Body of pancreas (tissue), 4 donors: ENCODE results near the gene RARA. TPM values are rescaled to one million over a fixed set of nuclear protein-coding genes. Genes with fewer than 3 reads are reported as not detected.

Experiments
- ATAC-seq: fragments of 150-250 bp; one replicate; pipeline ENCODE4 v1.9.1; 2016
- DNase-seq, 4 donors: peaks; one replicate each; pipeline ENCODE4 v3.0.0-alpha.2; 2019
- H3K27ac ChIP-seq, 4 donors: fragments of 200-600 bp; sonication (generic); 1 replicate in 3 of 4; 2 replicates in 1 of 4; pipeline versions ENCODE4 v1.5.1 to v1.6.1; 2016 to 2019; ENCODE audit warnings: mild to moderate bottlenecking in 1 of 4, mixed read lengths in 1 of 4, moderate library complexity in 1 of 4
- H3K27me3 ChIP-seq, 2 donors: fragments of 200-600 bp; sonication (generic); one replicate each; pipeline ENCODE4 v1.6.0; 2016; ENCODE audit warnings: mild to moderate bottlenecking in 1 of 2
- H3K36me3 ChIP-seq, 2 donors: fragments of 200-600 bp; sonication (generic); replicated peaks in 1 of 2; 2 replicates each; pipeline ENCODE4 v1.5.1; 2016; ENCODE audit warnings: low read depth in 2 of 2; ENCODE audit not compliant: insufficient read depth in 1 of 2
- H3K4me1 ChIP-seq: fragments of 200-600 bp; sonication (generic); one replicate; pipeline ENCODE4 v1.6.0; 2016
- H3K4me3 ChIP-seq, 2 donors: fragments of 200-600 bp; sonication (generic); 1 replicate in 1 of 2; 2 replicates in 1 of 2; pipeline ENCODE4 v1.5.1; 2016 to 2019
- H3K9me3 ChIP-seq, 3 donors: fragments of 200-600 bp; sonication (generic); 1 replicate in 2 of 3; 2 replicates in 1 of 3; pipeline ENCODE4 v1.5.1; 2016
- POLR2A ChIP-seq, 3 donors: fragments of 450-650 bp; IDR thresholded peaks; one replicate each; pipeline ENCODE4 v1.6.1; 2016; ENCODE audit warnings: antibody characterized with exemption in 3 of 3, mild to moderate bottlenecking in 2 of 3
- WGBS, 2 donors: methylation state at CpG; one replicate each; pipeline ENCODE4 v1.1.5; 2017; 5-methylcytosine and 5-hydroxymethylcytosine counted together
- intact Hi-C: fragments of 100-400 bp; cut with DNase I; formaldehyde crosslinking; loops from one replicate; pipeline ENCODE4 v1.15.1; 2023
- total RNA-seq, 2 donors: library from RNA; depleted of rRNA; stranded (reverse); fragments of >200 nt; gene quantifications; one replicate each; pipeline ENCODE4 v1.1.0, GENCODE V29; 2016
- TF ChIP-seq, protein P1 (sequence below), 7 experiments: fragments of 450-650 bp in 4 of 7; fragments of 200-600 bp in 3 of 7; sonication (generic) in 3 of 7; IDR thresholded peaks; one replicate each; pipeline ENCODE4 v1.5.1; 2016 to 2019; ENCODE audit warnings: antibody characterized with exemption in 7 of 7

RARA gene
- total RNA-seq, 2 donors from 2014 or later: 11.4 to 13.8 TPM

DNA sequence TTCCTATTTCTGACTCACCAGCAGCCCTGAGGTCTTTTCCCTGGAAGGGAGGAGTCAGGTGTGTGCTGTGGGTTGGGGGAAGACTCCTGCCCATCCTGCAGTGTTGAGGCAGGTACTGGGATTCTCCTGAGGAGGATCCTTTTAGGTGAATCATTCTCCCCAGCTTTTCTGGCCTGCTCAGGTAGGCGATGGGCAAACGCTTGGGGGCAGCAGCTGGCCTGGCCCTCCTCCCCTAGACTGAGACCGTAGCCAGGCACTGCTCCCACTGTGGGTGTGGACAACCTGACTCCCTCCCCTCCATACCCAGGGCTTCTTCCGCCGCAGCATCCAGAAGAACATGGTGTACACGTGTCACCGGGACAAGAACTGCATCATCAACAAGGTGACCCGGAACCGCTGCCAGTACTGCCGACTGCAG, 40.5 kb downstream of the RARA start:
- peaks cover 48% of the 10 kb centered on the region for H3K4me1 ChIP-seq
- no peak for DNase-seq

DNA sequence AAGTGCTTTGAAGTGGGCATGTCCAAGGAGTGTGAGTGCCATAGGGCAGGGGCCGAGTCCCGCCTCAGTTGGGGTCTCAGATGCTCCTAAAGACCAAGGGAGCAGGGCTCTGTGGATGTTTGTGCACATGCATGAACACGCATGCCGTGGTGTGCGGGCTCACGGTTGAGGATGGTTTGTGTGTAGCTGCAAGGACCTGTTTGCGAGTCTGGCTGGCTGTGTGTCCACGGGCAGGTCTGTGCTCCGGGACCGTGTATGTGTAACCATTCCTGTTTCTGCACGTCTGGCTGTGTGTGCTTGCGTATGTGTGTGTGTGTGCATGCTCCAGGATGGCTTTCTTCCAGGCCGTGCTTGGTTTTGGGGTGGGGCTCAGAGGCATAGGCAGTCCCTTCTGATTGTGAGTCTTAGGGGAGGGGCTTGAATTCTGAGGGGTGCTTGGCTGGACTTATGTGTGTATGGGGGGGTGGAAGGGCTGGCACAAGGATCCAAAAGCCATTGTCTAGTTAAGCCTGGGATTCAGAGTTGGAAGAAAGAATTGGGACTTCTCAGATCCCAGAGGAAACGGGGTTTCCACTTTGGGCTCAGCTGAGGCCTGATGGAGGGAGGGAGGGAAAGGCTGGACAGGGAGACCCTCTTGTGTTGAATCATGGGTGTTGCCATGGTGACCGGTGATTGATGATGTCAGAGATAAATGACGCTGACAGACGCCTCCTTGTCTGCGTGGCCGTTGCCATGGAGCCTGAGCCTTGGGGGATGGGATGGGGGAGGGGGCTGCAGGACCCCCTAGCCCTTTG, 41.1 kb downstream of the RARA start:
- TF ChIP-seq POLR2A (IDR thresholded peaks at IDR 0.05): no peak
- TF ChIP-seq, protein P1, sequence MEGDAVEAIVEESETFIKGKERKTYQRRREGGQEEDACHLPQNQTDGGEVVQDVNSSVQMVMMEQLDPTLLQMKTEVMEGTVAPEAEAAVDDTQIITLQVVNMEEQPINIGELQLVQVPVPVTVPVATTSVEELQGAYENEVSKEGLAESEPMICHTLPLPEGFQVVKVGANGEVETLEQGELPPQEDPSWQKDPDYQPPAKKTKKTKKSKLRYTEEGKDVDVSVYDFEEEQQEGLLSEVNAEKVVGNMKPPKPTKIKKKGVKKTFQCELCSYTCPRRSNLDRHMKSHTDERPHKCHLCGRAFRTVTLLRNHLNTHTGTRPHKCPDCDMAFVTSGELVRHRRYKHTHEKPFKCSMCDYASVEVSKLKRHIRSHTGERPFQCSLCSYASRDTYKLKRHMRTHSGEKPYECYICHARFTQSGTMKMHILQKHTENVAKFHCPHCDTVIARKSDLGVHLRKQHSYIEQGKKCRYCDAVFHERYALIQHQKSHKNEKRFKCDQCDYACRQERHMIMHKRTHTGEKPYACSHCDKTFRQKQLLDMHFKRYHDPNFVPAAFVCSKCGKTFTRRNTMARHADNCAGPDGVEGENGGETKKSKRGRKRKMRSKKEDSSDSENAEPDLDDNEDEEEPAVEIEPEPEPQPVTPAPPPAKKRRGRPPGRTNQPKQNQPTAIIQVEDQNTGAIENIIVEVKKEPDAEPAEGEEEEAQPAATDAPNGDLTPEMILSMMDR (IDR thresholded peaks at IDR 0.05): no peak
- 70 to 73% methylated on average over 19 of the region's 19 CpGs for WGBS, 2 donors
- H3K4me3 ChIP-seq: no peak overlapping the region
- DNase-seq (no peak), ATAC-seq (no peak)
- no peaks in the 10 kb centered on the region for H3K27me3 ChIP-seq
- H3K9me3 ChIP-seq: no peaks in the 10 kb centered on the region
- peaks cover 0 to 10% of the 10 kb centered on the region in 2 donors for H3K36me3 ChIP-seq
- H3K27ac ChIP-seq: peak overlapping the region in 1 of 4 donors; percentile 51
- H3K4me1 ChIP-seq: peaks cover 45% of the 10 kb centered on the region
- intact Hi-C loops: loop anchor here (2.0 to 10.0 kb wide), 2 partner anchors 43 to 145 kb away; no protein-coding TSS in a partner anchor

More for the DNA sequence above, 40.5 kb downstream of the RARA start:
- H3K4me3 ChIP-seq: no peak overlapping the region
- WGBS, 2 donors: 65 to 86% methylated on average over 10 of the region's 10 CpGs
- peaks cover 0 to 10% of the 10 kb centered on the region in 2 donors for H3K36me3 ChIP-seq
- no peaks in the 10 kb centered on the region for H3K27me3 ChIP-seq
- TF ChIP-seq POLR2A (IDR thresholded peaks at IDR 0.05): peak in 1 of 3 donors; percentile 10
- TF ChIP-seq, protein P1 (IDR thresholded peaks at IDR 0.05): no peak
- ATAC-seq: no peak
- intact Hi-C loops: no loop called here
- peak overlapping the region in 2 of 4 donors; percentile 22 to 51 for H3K27ac ChIP-seq
- H3K9me3 ChIP-seq: no peaks in the 10 kb centered on the region

DNA sequence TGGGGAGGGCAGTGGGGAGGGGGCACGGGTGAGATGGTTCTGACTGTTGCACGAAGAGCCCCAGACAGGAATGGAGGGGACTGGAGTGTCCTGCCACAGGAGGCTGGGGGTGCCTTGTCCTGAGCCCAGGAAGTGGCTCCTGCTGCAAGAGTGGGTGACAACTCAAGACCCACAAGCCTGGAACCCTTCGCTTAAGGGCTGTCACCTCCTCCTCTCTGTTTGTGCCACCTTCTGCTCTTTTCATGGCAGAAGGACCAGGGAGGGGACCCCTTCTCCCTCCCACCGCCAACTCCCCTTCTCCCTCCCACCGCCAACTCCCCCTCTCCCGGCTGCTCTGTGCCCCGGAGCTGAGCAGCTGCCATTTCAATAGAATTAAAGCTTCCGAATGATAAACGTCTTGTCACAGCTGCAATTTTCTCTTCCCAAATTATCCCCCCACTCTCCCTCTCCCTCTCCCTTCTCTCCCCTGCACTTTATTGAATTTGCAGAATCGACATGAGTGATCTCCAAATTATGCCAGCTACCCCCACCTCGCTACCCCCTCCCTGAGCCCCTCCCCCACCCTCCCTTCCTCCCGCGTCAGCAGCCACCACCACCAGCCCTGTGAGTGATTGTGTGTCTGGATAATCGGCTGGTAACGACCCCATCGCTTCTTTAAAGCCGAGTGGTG, 41.8 kb downstream of the RARA start:
- ATAC-seq (no peak), DNase-seq (no peak)
- Histone ChIP-seq H3K36me3 (peaks cover 0 to 10% of the 10 kb centered on the region in 2 donors), H3K27ac (no peak overlapping the region), H3K9me3 (no peaks in the 10 kb centered on the region), H3K27me3 (no peaks in the 10 kb centered on the region), H3K4me1 (peaks cover 41% of the 10 kb centered on the region), H3K4me3 (no peak overlapping the region)
- TF ChIP-seq, protein P1 (IDR thresholded peaks at IDR 0.05): no peak
- no peak for TF ChIP-seq POLR2A (IDR thresholded peaks at IDR 0.05)
- 70 to 74% methylated on average over 16 to 17 of the region's 17 CpGs for WGBS, 2 donors
- intact Hi-C loops: loop anchor here (2.0 to 10.0 kb wide), 2 partner anchors 44 to 146 kb away; no protein-coding TSS in a partner anchor

- TF ChIP-seq, protein P1 (IDR thresholded peaks at IDR 0.05): no peak
- TF ChIP-seq POLR2A (IDR thresholded peaks at IDR 0.05): no peak
- Histone ChIP-seq H3K4me1 (peaks cover 33% of the 10 kb centered on the region), H3K36me3 (peaks cover 0 to 11% of the 10 kb centered on the region in 2 donors), H3K9me3 (no peaks in the 10 kb centered on the region), H3K27me3 (no peaks in the 10 kb centered on the region), H3K27ac (no peak overlapping the region), H3K4me3 (no peak overlapping the region)
- no peak for DNase-seq
- ATAC-seq: no peak
- intact Hi-C loops: loop anchor here (2.0 to 10.0 kb wide), 2 partner anchors 45 to 147 kb away; no protein-coding TSS in a partner anchor
- WGBS, 2 donors: 84 to 86% methylated on average over 21 to 27 of the region's 27 CpGs
Measured at GRCh38 chr17:40351359-40352236, 42.6 kb downstream of the RARA start.
